ENCODE data around the gene STAT5A. TPM values are rescaled to one million over a fixed set of nuclear protein-coding genes. Genes with fewer than 3 reads are reported as not detected.
A peak's percentile ranks its signal among the peaks of the same experiment; 100 is the strongest.

The STAT5A gene
- total and polyA plus RNA-seq, 2 experiments from 2014 or later = 2.3 to 18.1 TPM

- peaks cover 11% of the 10 kb centered on the region for H3K4me1 ChIP-seq (ENCODE audit: insufficient read depth)
- no peak overlapping the region for H3K27ac ChIP-seq (ENCODE audit: low read depth)
- no peak overlapping the region for H3K4me3 ChIP-seq
- ATAC-seq (peak; percentile 80), DNase-seq (ENCODE audit: low spot score) (peak; percentile 72)
- no peaks in the 10 kb centered on the region for H3K36me3 ChIP-seq (ENCODE audit: insufficient read depth)
- TF ChIP-seq ETS1 (IDR thresholded peaks at IDR 0.05) (no peak), CTCF (conservative IDR thresholded peaks at IDR 0.05; ENCODE audit: low read depth in 2 of 2) (peak; percentile 30 to 39; a peak in 3 of 4 replicates)
- H3K9me2 ChIP-seq (ENCODE audit: insufficient read depth) = no peaks in the 10 kb centered on the region
- peaks cover 11% of the 10 kb centered on the region for H3K27me3 ChIP-seq (ENCODE audit: insufficient read depth)
- H3F3A ChIP-seq (replicated peaks; ENCODE audit: low read depth) = 0 out of 2 replicates have a peak, but pooled peaks cover 6% of the 10 kb centered on the region
- no peak overlapping the region for H3K4me2 ChIP-seq
- H3K27me3 Mint-ChIP-seq (ENCODE audit: insufficient read depth, low read depth, poor library complexity) = peaks cover 19% of the 10 kb centered on the region
- H3K4me3 Mint-ChIP-seq = no peak overlapping the region; the same call in 2 of the 3 replicates
- H3K79me2 ChIP-seq (replicated peaks; ENCODE audit: insufficient read depth) = no peaks in the 10 kb centered on the region
- peaks cover 25% of the 10 kb centered on the region for H3K4me1 Mint-ChIP-seq
- no peaks in the 10 kb centered on the region for H3K36me3 Mint-ChIP-seq (ENCODE audit: low read depth)
- H2AFZ ChIP-seq = no peak overlapping the region
- H3K9me3 Mint-ChIP-seq = no peaks in the 10 kb centered on the region
- H4K20me1 ChIP-seq (replicated peaks; ENCODE audit: insufficient read depth) = no peaks in the 10 kb centered on the region
- no peak overlapping the region for H3K27ac Mint-ChIP-seq
These were observed 5.7 kb upstream of the STAT5A start for GRCh38 chr17:42282478-42283080.

GRCh38 chr17:42283241-42284023, 4.9 kb upstream of the STAT5A start:
- peaks cover 21% of the 10 kb centered on the region for H3K27me3 Mint-ChIP-seq (ENCODE audit: insufficient read depth, low read depth, poor library complexity)
- H3K4me3 ChIP-seq = no peak overlapping the region
- no peaks in the 10 kb centered on the region for H3K79me2 ChIP-seq (replicated peaks; ENCODE audit: insufficient read depth)
- H3K36me3 ChIP-seq (ENCODE audit: insufficient read depth) = no peaks in the 10 kb centered on the region
- H3F3A ChIP-seq (replicated peaks; ENCODE audit: low read depth) = 0 out of 2 replicates have a peak, but pooled peaks cover 9% of the 10 kb centered on the region
- peaks cover 29% of the 10 kb centered on the region for H3K4me1 Mint-ChIP-seq
- H3K27me3 ChIP-seq (ENCODE audit: insufficient read depth) = peaks cover 18% of the 10 kb centered on the region
- H3K9me3 Mint-ChIP-seq = no peaks in the 10 kb centered on the region
- ATAC-seq (no peak), DNase-seq (ENCODE audit: low spot score) (no peak)
- H3K4me3 Mint-ChIP-seq = no peak overlapping the region
- H3K9me2 ChIP-seq (ENCODE audit: insufficient read depth) = no peaks in the 10 kb centered on the region
- no peak overlapping the region for H3K27ac ChIP-seq (ENCODE audit: low read depth)
- H4K20me1 ChIP-seq (replicated peaks; ENCODE audit: insufficient read depth) = no peaks in the 10 kb centered on the region
- no peaks in the 10 kb centered on the region for H3K36me3 Mint-ChIP-seq (ENCODE audit: low read depth)
- H2AFZ ChIP-seq = no peak overlapping the region
- H3K4me2 ChIP-seq = no peak overlapping the region
- no peak overlapping the region for H3K27ac Mint-ChIP-seq
- H3K4me1 ChIP-seq (ENCODE audit: insufficient read depth) = peaks cover 13% of the 10 kb centered on the region
- no peak for TF ChIP-seq JUNB (IDR thresholded peaks at IDR 0.05; ENCODE audit: unreplicated experiment)
- TF ChIP-seq ZNF462 (CRISPR knock-in tag; IDR thresholded peaks at IDR 0.05) = no peak
- TF ChIP-seq CREB1 (CRISPR knock-in tag; IDR thresholded peaks at IDR 0.05; ENCODE audit: low read depth) = no peak
- TF ChIP-seq EZH2phosphoT487 (IDR thresholded peaks at IDR 0.05; ENCODE audit: unreplicated experiment) = no peak
- no peak for TF ChIP-seq STAT1 (IDR thresholded peaks at IDR 0.05; ENCODE audit: unreplicated experiment)
- TF ChIP-seq CTCF (conservative IDR thresholded peaks at IDR 0.05; ENCODE audit: low read depth in 2 of 2) = no peak
- no peak for TF ChIP-seq ZNF331 (CRISPR knock-in tag; IDR thresholded peaks at IDR 0.05; ENCODE audit: low read depth)

Data from GM23338 (cell line).